ENCODE measurements around the gene LAMA2. TPM values are rescaled to one million over a fixed set of nuclear protein-coding genes. Genes with fewer than 3 reads are reported as not detected.

The LAMA2 gene
- total RNA-seq, 1 experiment from 2014 or later, result 0.28 TPM

DNA sequence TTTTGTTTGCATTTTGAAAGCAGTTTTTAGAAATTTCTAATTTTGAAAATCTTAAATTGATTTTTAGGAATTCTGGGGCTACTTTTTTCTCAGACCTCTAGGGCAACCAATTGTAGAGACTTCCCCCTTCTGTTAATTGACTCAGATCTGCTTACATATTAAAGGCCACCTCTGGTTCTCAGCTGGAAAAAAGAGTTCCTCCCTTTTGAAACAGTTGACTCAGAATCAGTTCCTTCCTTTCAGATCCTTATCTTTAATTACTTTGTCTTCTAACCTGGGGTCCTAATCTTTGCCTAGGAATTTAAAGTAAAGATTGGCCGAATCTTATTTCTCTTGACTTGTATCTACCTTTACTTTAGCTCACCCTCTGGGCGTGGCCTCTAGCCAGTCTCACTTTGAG is 146.8 kb downstream of the LAMA2 start:
- no TSS peak for BruUV-seq (replicated peaks)
- ChIA-PET CTCF (no interaction called here), POLR2A (no interaction called here)
- intact Hi-C loops (cut with micrococcal nuclease; ENCODE audit: unreplicated experiment) (no loop called here), in situ Hi-C loops (cut with HindIII; ENCODE audit: low pct_unique_long_range_greater_than_20kb, low sequenced_read_pairs) (no loop called here)
- Histone ChIP-seq H3K36me3 (ENCODE audit: control insufficient read depth, insufficient read depth, low read length) (no peaks in the 10 kb centered on the region; the same call in 1 of the 2 replicates), H3K9me3 (ENCODE audit: control insufficient read depth, insufficient read depth, low read depth, low read length) (no peaks in the 10 kb centered on the region), H3K4me3 (ENCODE audit: low read depth in 2 of 2, low read length in 2 of 2) (no peak overlapping the region), H3K27me3 (ENCODE audit: control insufficient read depth, insufficient read depth, low read length) (no peaks in the 10 kb centered on the region), H3K4me1 (ENCODE audit: control insufficient read depth, insufficient read depth, low read length) (no peaks in the 10 kb centered on the region), H3K27ac (ENCODE audit: low read length) (no peak overlapping the region)
- no peak for ATAC-seq
- no peak for DNase-seq (ENCODE audit: low read depth, low spot score)
- TF ChIP-seq, protein P1, sequence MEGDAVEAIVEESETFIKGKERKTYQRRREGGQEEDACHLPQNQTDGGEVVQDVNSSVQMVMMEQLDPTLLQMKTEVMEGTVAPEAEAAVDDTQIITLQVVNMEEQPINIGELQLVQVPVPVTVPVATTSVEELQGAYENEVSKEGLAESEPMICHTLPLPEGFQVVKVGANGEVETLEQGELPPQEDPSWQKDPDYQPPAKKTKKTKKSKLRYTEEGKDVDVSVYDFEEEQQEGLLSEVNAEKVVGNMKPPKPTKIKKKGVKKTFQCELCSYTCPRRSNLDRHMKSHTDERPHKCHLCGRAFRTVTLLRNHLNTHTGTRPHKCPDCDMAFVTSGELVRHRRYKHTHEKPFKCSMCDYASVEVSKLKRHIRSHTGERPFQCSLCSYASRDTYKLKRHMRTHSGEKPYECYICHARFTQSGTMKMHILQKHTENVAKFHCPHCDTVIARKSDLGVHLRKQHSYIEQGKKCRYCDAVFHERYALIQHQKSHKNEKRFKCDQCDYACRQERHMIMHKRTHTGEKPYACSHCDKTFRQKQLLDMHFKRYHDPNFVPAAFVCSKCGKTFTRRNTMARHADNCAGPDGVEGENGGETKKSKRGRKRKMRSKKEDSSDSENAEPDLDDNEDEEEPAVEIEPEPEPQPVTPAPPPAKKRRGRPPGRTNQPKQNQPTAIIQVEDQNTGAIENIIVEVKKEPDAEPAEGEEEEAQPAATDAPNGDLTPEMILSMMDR (IDR thresholded peaks at IDR 0.05), result no peak
- TF ChIP-seq SIN3A (IDR thresholded peaks at IDR 0.05; ENCODE audit: borderline replicate concordance, insufficient read depth, low read depth, low read length), result no peak
- no peak for TF ChIP-seq POLR2AphosphoS5 (IDR thresholded peaks at IDR 0.05; ENCODE audit: low read depth, low read length)
- no peak for TF ChIP-seq TCF7L2 (IDR thresholded peaks at IDR 0.05; ENCODE audit: low read depth, low read length)

DNA sequence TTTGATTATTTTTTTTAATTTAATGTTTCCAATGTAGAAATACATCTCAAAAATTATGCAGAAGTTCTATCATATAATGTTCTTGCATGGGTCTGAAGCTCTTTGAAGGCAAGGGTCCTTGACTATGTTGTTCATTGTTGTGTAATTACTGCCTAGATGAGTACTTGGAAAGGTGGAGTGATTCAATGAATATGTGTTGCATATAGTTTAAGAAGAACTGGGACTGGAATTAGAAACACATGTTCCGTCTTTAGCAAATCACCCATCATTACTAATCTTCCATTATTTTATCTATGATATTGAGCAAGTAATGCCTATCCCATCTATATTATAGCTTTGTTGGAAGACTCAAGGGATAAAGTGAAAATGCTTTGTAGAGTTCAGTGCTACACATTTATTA is 147.3 kb downstream of the LAMA2 start:
- ATAC-seq (no peak), DNase-seq (ENCODE audit: low read depth, low spot score) (no peak)
- in situ Hi-C loops (cut with HindIII; ENCODE audit: low pct_unique_long_range_greater_than_20kb, low sequenced_read_pairs) (no loop called here), intact Hi-C loops (cut with micrococcal nuclease; ENCODE audit: unreplicated experiment) (no loop called here)
- TF ChIP-seq POLR2AphosphoS5 (IDR thresholded peaks at IDR 0.05; ENCODE audit: low read depth, low read length), result no peak
- TF ChIP-seq, protein P1 (IDR thresholded peaks at IDR 0.05), result no peak
- TF ChIP-seq, protein P2, sequence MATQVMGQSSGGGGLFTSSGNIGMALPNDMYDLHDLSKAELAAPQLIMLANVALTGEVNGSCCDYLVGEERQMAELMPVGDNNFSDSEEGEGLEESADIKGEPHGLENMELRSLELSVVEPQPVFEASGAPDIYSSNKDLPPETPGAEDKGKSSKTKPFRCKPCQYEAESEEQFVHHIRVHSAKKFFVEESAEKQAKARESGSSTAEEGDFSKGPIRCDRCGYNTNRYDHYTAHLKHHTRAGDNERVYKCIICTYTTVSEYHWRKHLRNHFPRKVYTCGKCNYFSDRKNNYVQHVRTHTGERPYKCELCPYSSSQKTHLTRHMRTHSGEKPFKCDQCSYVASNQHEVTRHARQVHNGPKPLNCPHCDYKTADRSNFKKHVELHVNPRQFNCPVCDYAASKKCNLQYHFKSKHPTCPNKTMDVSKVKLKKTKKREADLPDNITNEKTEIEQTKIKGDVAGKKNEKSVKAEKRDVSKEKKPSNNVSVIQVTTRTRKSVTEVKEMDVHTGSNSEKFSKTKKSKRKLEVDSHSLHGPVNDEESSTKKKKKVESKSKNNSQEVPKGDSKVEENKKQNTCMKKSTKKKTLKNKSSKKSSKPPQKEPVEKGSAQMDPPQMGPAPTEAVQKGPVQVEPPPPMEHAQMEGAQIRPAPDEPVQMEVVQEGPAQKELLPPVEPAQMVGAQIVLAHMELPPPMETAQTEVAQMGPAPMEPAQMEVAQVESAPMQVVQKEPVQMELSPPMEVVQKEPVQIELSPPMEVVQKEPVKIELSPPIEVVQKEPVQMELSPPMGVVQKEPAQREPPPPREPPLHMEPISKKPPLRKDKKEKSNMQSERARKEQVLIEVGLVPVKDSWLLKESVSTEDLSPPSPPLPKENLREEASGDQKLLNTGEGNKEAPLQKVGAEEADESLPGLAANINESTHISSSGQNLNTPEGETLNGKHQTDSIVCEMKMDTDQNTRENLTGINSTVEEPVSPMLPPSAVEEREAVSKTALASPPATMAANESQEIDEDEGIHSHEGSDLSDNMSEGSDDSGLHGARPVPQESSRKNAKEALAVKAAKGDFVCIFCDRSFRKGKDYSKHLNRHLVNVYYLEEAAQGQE (IDR thresholded peaks at IDR 0.05; ENCODE audit: insufficient read depth in 1 of 2, low read depth in 2 of 2, low read length in 1 of 2), result no peak
- no peaks in the 10 kb centered on the region for H3K27me3 ChIP-seq (ENCODE audit: control insufficient read depth, insufficient read depth, low read length)
- no peak overlapping the region for H3K4me3 ChIP-seq (ENCODE audit: low read depth in 2 of 2, low read length in 2 of 2)
- H3K36me3 ChIP-seq (ENCODE audit: control insufficient read depth, insufficient read depth, low read length), result no peaks in the 10 kb centered on the region; the same call in 1 of the 2 replicates
- H3K4me1 ChIP-seq (ENCODE audit: control insufficient read depth, insufficient read depth, low read length), result no peaks in the 10 kb centered on the region
- no peaks in the 10 kb centered on the region for H3K9me3 ChIP-seq (ENCODE audit: control insufficient read depth, insufficient read depth, low read depth, low read length)
- CTCF ChIA-PET, result no interaction called here
- POLR2A ChIA-PET, result no interaction called here
- no TSS peak for BruUV-seq (replicated peaks)
- no peak overlapping the region for H3K27ac ChIP-seq (ENCODE audit: low read length)
